Uterus (tissue), 4 donors: ENCODE results near the gene ZC3H13. TPM values are rescaled to one million over a fixed set of nuclear protein-coding genes. Genes with fewer than 3 reads are reported as not detected.

Experiments
- DNase-seq, 2 donors: peaks; one replicate each; pipeline ENCODE4 v3.0.0-alpha.2; 2019 to 2020
- H3K27ac ChIP-seq, 2 donors: fragments of 200-600 bp; sonication (generic); 1 replicate in 1 of 2; 2 replicates in 1 of 2; pipeline ENCODE4 v1.5.1; 2016 to 2018
- H3K27me3 ChIP-seq, 2 donors: fragments of 200-600 bp; sonication (generic); one replicate each; pipeline ENCODE4 v1.5.1; 2018 to 2019; ENCODE audit warnings: control low read depth in 1 of 2
- H3K36me3 ChIP-seq, 2 donors: fragments of 200-600 bp; sonication (generic); one replicate each; pipeline ENCODE4 v1.5.1; 2019; ENCODE audit warnings: control low read depth in 1 of 2
- H3K4me1 ChIP-seq, 2 donors: fragments of 200-600 bp; sonication (generic); one replicate each; pipeline ENCODE4 v1.5.1; 2018 to 2019; ENCODE audit warnings: control low read depth in 1 of 2
- H3K4me3 ChIP-seq, 2 donors: fragments of 200-600 bp; sonication (generic); 1 replicate in 1 of 2; 2 replicates in 1 of 2; pipeline ENCODE4 v1.5.1; 2018 to 2019; ENCODE audit warnings: mild to moderate bottlenecking in 1 of 2
- H3K9me3 ChIP-seq, 2 donors: fragments of 200-600 bp; sonication (generic); one replicate each; pipeline ENCODE4 v1.5.1; 2019; ENCODE audit warnings: control low read depth in 1 of 2
- POLR2A ChIP-seq, 2 donors: fragments of 450-650 bp; IDR thresholded peaks; one replicate each; pipeline ENCODE4 v1.6.1; 2016; ENCODE audit warnings: antibody characterized with exemption in 2 of 2, mild to moderate bottlenecking in 1 of 2, moderate library complexity in 1 of 2
- intact Hi-C: fragments of 100-400 bp; cut with DNase I; formaldehyde crosslinking; loops from one replicate; pipeline ENCODE4 v1.15.1; 2023; ENCODE audit warnings: low total_unique reads
- total RNA-seq, 4 donors: library from RNA; depleted of rRNA in 3 of 4; stranded (reverse); fragments of >200 nt in 3 of 4; gene quantifications; one replicate each; pipeline versions ENCODE4 v1.1.0 to v1.2.4, GENCODE V29; 2014 to 2023
- TF ChIP-seq, protein P1 (sequence below), 4 experiments: fragments of 200-600 bp in 2 of 4; fragments of 450-650 bp in 2 of 4; sonication (generic) in 2 of 4; IDR thresholded peaks; one replicate each; pipeline ENCODE4 v1.5.1; 2016 to 2019; ENCODE audit warnings: antibody characterized with exemption in 4 of 4, mild to moderate bottlenecking in 2 of 4, moderate library complexity in 1 of 4
- donor health status: DM: yes; HTN: yes; CAD: no.

The ZC3H13 gene
- total RNA-seq, 4 donors from 2014 or later: 16.5 to 73.0 (median 37.1) TPM

DNA sequence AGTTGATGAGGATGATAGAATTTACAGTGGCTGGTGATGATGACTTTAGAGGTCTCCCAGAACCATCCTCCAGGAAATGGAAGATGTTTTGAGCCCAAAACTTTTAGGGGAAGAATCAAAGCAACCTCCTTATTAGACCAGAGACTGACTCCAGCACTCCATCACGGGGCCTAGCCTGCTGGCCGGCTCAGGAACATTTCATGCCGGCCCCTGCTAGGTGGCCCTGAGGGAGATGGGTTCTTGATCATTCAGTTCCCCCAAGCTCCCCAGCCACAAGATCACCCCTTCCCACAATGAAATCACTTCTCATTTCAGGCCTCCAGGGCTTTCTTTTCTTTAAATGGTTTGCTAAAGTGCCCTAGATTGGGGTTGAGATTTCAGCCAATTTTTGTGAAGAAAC lies 121.3 kb downstream of the ZC3H13 start:
- H3K4me1 ChIP-seq: no peaks in the 10 kb centered on the region
- no peak overlapping the region for H3K27ac ChIP-seq
- no peaks in the 10 kb centered on the region for H3K27me3 ChIP-seq
- H3K9me3 ChIP-seq: no peaks in the 10 kb centered on the region
- no peak for DNase-seq
- TF ChIP-seq, protein P1, sequence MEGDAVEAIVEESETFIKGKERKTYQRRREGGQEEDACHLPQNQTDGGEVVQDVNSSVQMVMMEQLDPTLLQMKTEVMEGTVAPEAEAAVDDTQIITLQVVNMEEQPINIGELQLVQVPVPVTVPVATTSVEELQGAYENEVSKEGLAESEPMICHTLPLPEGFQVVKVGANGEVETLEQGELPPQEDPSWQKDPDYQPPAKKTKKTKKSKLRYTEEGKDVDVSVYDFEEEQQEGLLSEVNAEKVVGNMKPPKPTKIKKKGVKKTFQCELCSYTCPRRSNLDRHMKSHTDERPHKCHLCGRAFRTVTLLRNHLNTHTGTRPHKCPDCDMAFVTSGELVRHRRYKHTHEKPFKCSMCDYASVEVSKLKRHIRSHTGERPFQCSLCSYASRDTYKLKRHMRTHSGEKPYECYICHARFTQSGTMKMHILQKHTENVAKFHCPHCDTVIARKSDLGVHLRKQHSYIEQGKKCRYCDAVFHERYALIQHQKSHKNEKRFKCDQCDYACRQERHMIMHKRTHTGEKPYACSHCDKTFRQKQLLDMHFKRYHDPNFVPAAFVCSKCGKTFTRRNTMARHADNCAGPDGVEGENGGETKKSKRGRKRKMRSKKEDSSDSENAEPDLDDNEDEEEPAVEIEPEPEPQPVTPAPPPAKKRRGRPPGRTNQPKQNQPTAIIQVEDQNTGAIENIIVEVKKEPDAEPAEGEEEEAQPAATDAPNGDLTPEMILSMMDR (IDR thresholded peaks at IDR 0.05): no peak
- no peak for TF ChIP-seq POLR2A (IDR thresholded peaks at IDR 0.05)
- intact Hi-C loops: no loop called here
- no peaks in the 10 kb centered on the region for H3K36me3 ChIP-seq
- no peak overlapping the region for H3K4me3 ChIP-seq

DNA sequence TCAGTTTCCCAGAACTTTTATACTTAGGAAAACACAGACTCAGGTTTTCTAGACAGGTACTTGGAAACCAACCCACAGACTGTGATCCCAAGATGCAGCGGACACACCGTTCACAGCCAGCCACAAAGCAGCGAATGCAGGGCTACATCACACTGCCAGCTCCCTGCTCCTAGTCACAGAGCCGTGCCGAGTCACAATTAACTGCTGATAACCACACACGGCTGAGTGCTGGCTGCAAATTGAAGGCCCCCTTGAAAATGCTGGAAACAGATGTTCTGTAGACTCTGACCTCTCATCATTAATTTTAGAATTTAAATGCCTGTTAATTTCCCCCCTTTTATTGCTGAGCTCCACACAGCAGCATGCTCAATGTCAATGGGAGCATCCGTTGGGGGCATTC lies 122.4 kb downstream of the ZC3H13 start:
- no peak for DNase-seq

DNA sequence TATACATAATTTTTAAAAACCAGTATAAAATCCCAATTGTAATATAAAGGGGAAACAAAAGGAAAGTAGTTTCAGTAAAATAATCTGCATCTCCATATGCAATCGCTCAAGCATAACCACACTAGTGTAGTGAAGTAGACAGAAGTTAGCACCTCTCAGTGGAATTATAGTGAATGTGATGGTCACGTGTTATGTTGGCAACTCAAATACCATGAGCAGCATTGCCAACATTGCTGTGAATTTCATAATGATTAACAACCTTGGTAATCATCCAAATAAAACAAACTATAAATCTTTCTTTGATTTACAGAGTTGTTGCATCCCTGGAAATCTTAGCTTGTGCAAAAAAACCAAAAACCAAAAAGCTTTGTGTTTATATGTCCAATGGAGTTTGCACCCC lies 123.7 kb downstream of the ZC3H13 start:
- H3K4me3 ChIP-seq: no peak overlapping the region
- no peaks in the 10 kb centered on the region for H3K4me1 ChIP-seq
- TF ChIP-seq POLR2A (IDR thresholded peaks at IDR 0.05): no peak
- TF ChIP-seq, protein P1 (IDR thresholded peaks at IDR 0.05): no peak
- DNase-seq: no peak
- H3K36me3 ChIP-seq: no peaks in the 10 kb centered on the region
- intact Hi-C loops: no loop called here
- no peaks in the 10 kb centered on the region for H3K9me3 ChIP-seq
- H3K27me3 ChIP-seq: no peaks in the 10 kb centered on the region
- no peak overlapping the region for H3K27ac ChIP-seq

More for the DNA sequence above, 122.4 kb downstream of the ZC3H13 start:
- TF ChIP-seq, protein P1 (IDR thresholded peaks at IDR 0.05): no peak
- no peak for TF ChIP-seq POLR2A (IDR thresholded peaks at IDR 0.05)
- intact Hi-C loops: no loop called here
- no peak overlapping the region for H3K27ac ChIP-seq
- no peaks in the 10 kb centered on the region for H3K36me3 ChIP-seq
- H3K4me1 ChIP-seq: no peaks in the 10 kb centered on the region
- H3K27me3 ChIP-seq: no peaks in the 10 kb centered on the region
- H3K4me3 ChIP-seq: no peak overlapping the region
- no peaks in the 10 kb centered on the region for H3K9me3 ChIP-seq

- no peaks in the 10 kb centered on the region for H3K27me3 ChIP-seq
- no peak for DNase-seq
- no peak overlapping the region for H3K4me3 ChIP-seq
- H3K36me3 ChIP-seq: no peaks in the 10 kb centered on the region
- TF ChIP-seq, protein P1 (IDR thresholded peaks at IDR 0.05): no peak
- no peak for TF ChIP-seq POLR2A (IDR thresholded peaks at IDR 0.05)
- intact Hi-C loops: no loop called here
- H3K9me3 ChIP-seq: no peaks in the 10 kb centered on the region
- no peaks in the 10 kb centered on the region for H3K4me1 ChIP-seq
- no peak overlapping the region for H3K27ac ChIP-seq
Measured at GRCh38 chr13:45928176-45928575, 124.4 kb downstream of the ZC3H13 start.

- H3K27me3 ChIP-seq: no peaks in the 10 kb centered on the region
- no peaks in the 10 kb centered on the region for H3K9me3 ChIP-seq
- H3K4me3 ChIP-seq: no peak overlapping the region
- H3K4me1 ChIP-seq: no peaks in the 10 kb centered on the region
- DNase-seq: no peak
- intact Hi-C loops: no loop called here
- no peak for TF ChIP-seq POLR2A (IDR thresholded peaks at IDR 0.05)
- TF ChIP-seq, protein P1 (IDR thresholded peaks at IDR 0.05): no peak
- no peaks in the 10 kb centered on the region for H3K36me3 ChIP-seq
- H3K27ac ChIP-seq: no peak overlapping the region
Measured at GRCh38 chr13:45926741-45927140, 125.8 kb downstream of the ZC3H13 start.
